ENCODE results near the gene ABHD17C.
"Not testable (repeated sequence)": the region's sequence is repeated elsewhere in the genome, so short reads cannot be mapped to it uniquely, and the experiment has no call there.

ABHD17C gene

GRCh38 chr15:80695099-80695910 is at the start of gene ABHD17C:
TSS of gene ABHD17C (plus strand) at chr15:80695310. CDS start at chr15:80695430, 120 bp downstream.
- no peaks in the 10 kb centered on the region for H3K36me3 ChIP-seq
- H3K27me3 ChIP-seq = peaks cover 22% of the 10 kb centered on the region
- no peak within 1 kb of the TSS for H3K27ac ChIP-seq
- TF ChIP-seq CTCF (IDR thresholded peaks at IDR 0.05) = no peak
- H3K4me1 ChIP-seq (ENCODE audit: control insufficient read depth in 1 of 2, insufficient read depth in 1 of 2, low read depth in 1 of 2, low read length in 1 of 2) = peaks cover 19 to 20% of the 10 kb centered on the region in 2 experiments
- H3K4me3 ChIP-seq (ENCODE audit: low read depth in 1 of 2, low read length in 1 of 2) = peak within 1 kb of the TSS; percentile 58 to 63
- H3K9me3 ChIP-seq = no peaks in the 10 kb centered on the region

- TF ChIP-seq CTCF (IDR thresholded peaks at IDR 0.05) = no peak
- H3K36me3 ChIP-seq = no peaks in the 10 kb centered on the region
- no peak overlapping the region for H3K4me3 ChIP-seq (ENCODE audit: low read depth in 1 of 2, low read length in 1 of 2)
Measured at GRCh38 chr15:80645494-80646065, 49.5 kb upstream of the ABHD17C start.

GRCh38 chr15:80647424-80647823 is 47.7 kb upstream of the ABHD17C start:
- not testable (repeated sequence) for H3K36me3 ChIP-seq; H3K27me3 ChIP-seq; H3K9me3 ChIP-seq; H3K4me3 ChIP-seq (ENCODE audit: low read depth in 1 of 2, low read length in 1 of 2); H3K27ac ChIP-seq
- H3K4me1 ChIP-seq (ENCODE audit: control insufficient read depth in 1 of 2, insufficient read depth in 1 of 2, low read depth in 1 of 2, low read length in 1 of 2) = peaks cover 6 to 11% of the 10 kb centered on the region in 2 experiments

More at GRCh38 chr15:80645494-80646065, 49.5 kb upstream of the ABHD17C start:
- Histone ChIP-seq H3K27ac (no peak overlapping the region), H3K27me3 (no peaks in the 10 kb centered on the region), H3K4me1 (ENCODE audit: control insufficient read depth in 1 of 2, insufficient read depth in 1 of 2, low read depth in 1 of 2, low read length in 1 of 2) (peaks cover 6 to 11% of the 10 kb centered on the region in 2 experiments), H3K9me3 (no peaks in the 10 kb centered on the region)

- no peak overlapping the region for H3K27ac ChIP-seq
- TF ChIP-seq CTCF (IDR thresholded peaks at IDR 0.05) = no peak
- H3K4me1 ChIP-seq (ENCODE audit: control insufficient read depth in 1 of 2, insufficient read depth in 1 of 2, low read depth in 1 of 2, low read length in 1 of 2) = no peaks in the 10 kb centered on the region
- H3K27me3 ChIP-seq = no peaks in the 10 kb centered on the region
- H3K9me3 ChIP-seq = peaks cover 4% of the 10 kb centered on the region
- H3K4me3 ChIP-seq (ENCODE audit: low read depth in 1 of 2, low read length in 1 of 2) = no peak overlapping the region
- no peaks in the 10 kb centered on the region for H3K36me3 ChIP-seq
Measured at GRCh38 chr15:80654299-80654698, 40.8 kb upstream of the ABHD17C start.

- no peak for TF ChIP-seq CTCF (IDR thresholded peaks at IDR 0.05)
- no peaks in the 10 kb centered on the region for H3K36me3 ChIP-seq
- no peak overlapping the region for H3K4me3 ChIP-seq (ENCODE audit: low read depth in 1 of 2, low read length in 1 of 2)
Measured at GRCh38 chr15:80659375-80659774, 35.7 kb upstream of the ABHD17C start.

GRCh38 chr15:80660119-80660518 is 35.0 kb upstream of the ABHD17C start:
- Histone ChIP-seq H3K27ac (no peak overlapping the region), H3K36me3 (no peaks in the 10 kb centered on the region)
- no peak for TF ChIP-seq CTCF (IDR thresholded peaks at IDR 0.05)

More at GRCh38 chr15:80659375-80659774, 35.7 kb upstream of the ABHD17C start:
- H3K4me1 ChIP-seq (ENCODE audit: control insufficient read depth in 1 of 2, insufficient read depth in 1 of 2, low read depth in 1 of 2, low read length in 1 of 2) = no peaks in the 10 kb centered on the region
- no peaks in the 10 kb centered on the region for H3K9me3 ChIP-seq
- no peaks in the 10 kb centered on the region for H3K27me3 ChIP-seq
- H3K27ac ChIP-seq = no peak overlapping the region

More at GRCh38 chr15:80660119-80660518, 35.0 kb upstream of the ABHD17C start:
- no peaks in the 10 kb centered on the region for H3K27me3 ChIP-seq
- no peaks in the 10 kb centered on the region for H3K9me3 ChIP-seq
- no peak overlapping the region for H3K4me3 ChIP-seq (ENCODE audit: low read depth in 1 of 2, low read length in 1 of 2)
- no peaks in the 10 kb centered on the region for H3K4me1 ChIP-seq (ENCODE audit: control insufficient read depth in 1 of 2, insufficient read depth in 1 of 2, low read depth in 1 of 2, low read length in 1 of 2)

All from neutrophil (primary cell).